SK-N-SH (cell line): Measurements from ENCODE around the gene APBA2. TPM values are rescaled to one million over a fixed set of nuclear protein-coding genes. Genes with fewer than 3 reads are reported as not detected.
A peak's percentile ranks its signal among the peaks of the same experiment; 100 is the strongest.

Source experiments
- CTCF ChIA-PET: fragments of 300-600, 350-600 bp; formaldehyde crosslinking; extraction: SDS; loops from one replicate; lab custom pipeline; 2021; lab: Yijun Ruan, JAX
- POLR2A ChIA-PET: fragments of 350-600 bp; sonication (Branson Sonifier 250); formaldehyde crosslinking; extraction: SDS; loops from one replicate; lab custom pipeline; 2020; ENCODE audit warnings: antibody characterized with exemption, inconsistent platforms; lab: Yijun Ruan, JAX
- DNase-seq: peaks from one replicate; pipeline ENCODE4 v3.0.0; 2012
- H2AFZ ChIP-seq: fragments of 200-600 bp; sonication (generic); 2 replicates; pipeline ENCODE4 v1.8.1; 2016; ENCODE audit warnings: antibody characterized with exemption, mild to moderate bottlenecking, low read depth
- H3F3A ChIP-seq: fragments of 200-600 bp; sonication (generic); replicated peaks from 2 replicates; pipeline ENCODE3; 2016; ENCODE audit warnings: antibody characterized with exemption, mild to moderate bottlenecking; ENCODE audit not compliant: insufficient read depth
- H3K27ac ChIP-seq, 2 experiments: fragments of 200-500 bp in 1 of 2; fragments of 200-600 bp in 1 of 2; sonication (Bioruptor generic) in 1 of 2; sonication (generic), shearing (Covaris generic) in 1 of 2; 2 replicates each; pipeline versions ENCODE4 v1.5.1 to v1.6.1; 2014 to 2016; ENCODE audit warnings: low read depth in 2 of 2, inconsistent platforms in 1 of 2, low read length in 1 of 2, mild to moderate bottlenecking in 1 of 2, mixed read lengths in 1 of 2
- H3K27me3 ChIP-seq: fragments of 200-600 bp; sonication (generic), shearing (Covaris generic); 2 replicates; pipeline ENCODE4 v1.6.1; 2016; ENCODE audit warnings: mixed run types; ENCODE audit not compliant: insufficient read depth
- H3K36me3 ChIP-seq, 2 experiments: fragments of 200-500 bp in 1 of 2; fragments of 200-600 bp in 1 of 2; sonication (Bioruptor generic) in 1 of 2; sonication (generic) in 1 of 2; replicated peaks in 1 of 2; 2 replicates each; pipeline versions ENCODE3 to v1.5.1; 2014 to 2016; ENCODE audit warnings: low read length in 1 of 2, mild to moderate bottlenecking in 1 of 2; ENCODE audit not compliant: insufficient read depth in 2 of 2, control insufficient read depth in 1 of 2
- H3K4me1 ChIP-seq, 2 experiments: fragments of 200-500 bp in 1 of 2; fragments of 200-600 bp in 1 of 2; sonication (Bioruptor generic) in 1 of 2; sonication (generic), shearing (Covaris generic) in 1 of 2; 2 replicates each; pipeline versions ENCODE4 v1.5.1 to v1.6.1; 2014 to 2016; ENCODE audit warnings: low read depth in 1 of 2, low read length in 1 of 2, mixed run types in 1 of 2; ENCODE audit not compliant: insufficient read depth in 2 of 2, control insufficient read depth in 1 of 2
- H3K4me2 ChIP-seq: fragments of 200-600 bp; sonication (generic), shearing (Covaris generic); 2 replicates; pipeline ENCODE4 v1.6.1; 2017; ENCODE audit warnings: mixed run types
- H3K4me3 ChIP-seq, 2 experiments: fragments of 200-500 bp in 1 of 2; fragments of 200-600 bp in 1 of 2; sonication (Bioruptor generic) in 1 of 2; sonication (generic), shearing (Covaris generic) in 1 of 2; 2 replicates each; pipeline versions ENCODE4 v1.5.1 to v1.8.1; 2014 to 2016; ENCODE audit warnings: low read depth in 2 of 2, inconsistent platforms in 1 of 2, low read length in 1 of 2, mild to moderate bottlenecking in 1 of 2, mixed read lengths in 1 of 2, moderate library complexity in 1 of 2
- H3K79me2 ChIP-seq: fragments of 200-600 bp; sonication (generic); 2 replicates; pipeline ENCODE4 v1.8.1; 2017; ENCODE audit warnings: mild to moderate bottlenecking; ENCODE audit not compliant: insufficient read depth
- H3K9ac ChIP-seq: fragments of 200-600 bp; sonication (generic); 2 replicates; pipeline ENCODE4 v1.6.1; 2017; ENCODE audit warnings: mixed run types
- H3K9me2 ChIP-seq: fragments of 200-600 bp; sonication (generic); 2 replicates; pipeline ENCODE4 v1.6.1; 2017; ENCODE audit warnings: mixed run types
- H3K9me3 ChIP-seq: fragments of 200-600 bp; sonication (generic); 2 replicates; pipeline ENCODE4 v1.6.1; 2017; ENCODE audit warnings: mixed run types, mild to moderate bottlenecking, moderate library complexity
- H4K20me1 ChIP-seq: fragments of 200-600 bp; sonication (generic); 2 replicates; pipeline ENCODE4 v1.6.1; 2017; ENCODE audit warnings: mild to moderate bottlenecking, mixed run types; ENCODE audit not compliant: insufficient read depth
- CHD2 ChIP-seq: fragments of 150-350 bp; IDR thresholded peaks from 2 replicates; pipeline ENCODE4 v1.6.1; 2018; ENCODE audit warnings: low read length; ENCODE audit not compliant: partially characterized antibody
- ELF1 ChIP-seq: IDR thresholded peaks from 2 replicates; pipeline ENCODE4 v1.4.0; 2012
- FOSL2 ChIP-seq: IDR thresholded peaks from 2 replicates; pipeline ENCODE4 v1.4.0; 2012; ENCODE audit warnings: low read depth, mild to moderate bottlenecking, moderate library complexity, borderline replicate concordance
- GABPA ChIP-seq: IDR thresholded peaks from 2 replicates; pipeline ENCODE4 v1.4.0; 2012; ENCODE audit warnings: low read depth, mild to moderate bottlenecking
- GATA2 ChIP-seq: sonication (generic); formaldehyde crosslinking; IDR thresholded peaks from 2 replicates; pipeline ENCODE4 v1.5.0; 2020; ENCODE audit warnings: mild to moderate bottlenecking, missing genetic modification reagents
- JUND ChIP-seq: IDR thresholded peaks from 2 replicates; pipeline ENCODE4 v1.4.0; 2012
- NFIC ChIP-seq: IDR thresholded peaks from 2 replicates; pipeline ENCODE4 v1.4.0; 2012; ENCODE audit warnings: borderline replicate concordance
- NRF1 ChIP-seq: IDR thresholded peaks from 2 replicates; pipeline ENCODE4 v1.6.1; 2012; ENCODE audit warnings: low read depth, mild to moderate bottlenecking, low read length
- RCOR1 ChIP-seq: fragments of 150-350 bp; IDR thresholded peaks from 2 replicates; pipeline ENCODE4 v1.6.1; 2017; ENCODE audit warnings: antibody characterized with exemption, low read length
- SIN3A ChIP-seq: IDR thresholded peaks from 2 replicates; pipeline ENCODE4 v1.6.1; 2012; ENCODE audit warnings: low read depth, mild to moderate bottlenecking, low read length, moderate library complexity, borderline replicate concordance
- WGBS: methylation state at CpG from one replicate; pipeline ENCODE4 v1.1.6; 2017; ENCODE audit warnings: low lambda C conversion rate; 5-methylcytosine and 5-hydroxymethylcytosine counted together
- polyA plus RNA-seq, 3 experiments: library from polyadenylated mRNA; depleted of rRNA; stranded (reverse); fragments of >200 nt; gene quantifications; 2 replicates each; pipeline ENCODE4 v1.2.3, GENCODE V29; 2012
- TF ChIP-seq, protein P1 (sequence below): IDR thresholded peaks from 2 replicates; pipeline ENCODE4 v1.4.0; 2012; ENCODE audit warnings: low read depth, borderline replicate concordance

Gene APBA2
- polyA plus RNA-seq, 1 of the 3 experiments (the other 2 are of a cell fraction): 12.7 TPM

DNA sequence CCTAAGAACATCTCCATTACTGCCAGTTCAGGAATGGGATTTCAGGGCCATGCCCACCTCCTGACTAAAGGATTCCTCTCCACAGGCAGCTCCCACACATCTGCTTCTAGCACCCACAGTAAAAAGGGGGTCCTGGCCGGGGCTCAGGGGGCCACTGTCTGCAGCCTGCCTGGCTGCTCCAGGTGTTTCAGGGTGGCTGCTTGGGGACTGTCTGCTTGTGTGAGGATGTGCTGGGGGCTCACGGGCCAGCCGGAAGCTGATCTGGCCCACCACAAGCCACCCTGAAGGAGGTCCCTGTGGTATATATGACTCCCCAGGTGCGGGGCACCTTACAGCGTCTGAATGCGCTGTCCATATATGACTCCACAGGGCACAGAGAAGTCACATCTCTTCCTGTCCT, 248.5 kb downstream of the APBA2 start:
- 63% methylated on average over 4 of the region's 6 CpGs for WGBS
- no peak overlapping the region for H3K9ac ChIP-seq
- no peak overlapping the region for H2AFZ ChIP-seq
- no peaks in the 10 kb centered on the region for H3K36me3 ChIP-seq
- H3K79me2 ChIP-seq: no peaks in the 10 kb centered on the region
- POLR2A ChIA-PET: no interaction called here
- CTCF ChIA-PET: interaction anchor here (1.6 kb wide), 1 partner anchor 260 kb away, joined by 3 read pairs; no protein-coding TSS in a partner anchor
- peak; percentile 13 for DNase-seq
- no peak overlapping the region for H3K27ac ChIP-seq
- H4K20me1 ChIP-seq: no peaks in the 10 kb centered on the region
- H3K27me3 ChIP-seq: no peaks in the 10 kb centered on the region
- H3K4me1 ChIP-seq: peaks cover 0 to 8% of the 10 kb centered on the region in 2 experiments; a peak in 1 of 4 replicates
- no peak overlapping the region for H3K4me3 ChIP-seq
- TF ChIP-seq SIN3A (no peak), GATA2 (CRISPR knock-in tag) (no peak), NRF1 (no peak), GABPA (no peak), NFIC (no peak), JUND (no peak), CHD2 (no peak), ELF1 (no peak), FOSL2 (no peak)
- TF ChIP-seq, protein P1, sequence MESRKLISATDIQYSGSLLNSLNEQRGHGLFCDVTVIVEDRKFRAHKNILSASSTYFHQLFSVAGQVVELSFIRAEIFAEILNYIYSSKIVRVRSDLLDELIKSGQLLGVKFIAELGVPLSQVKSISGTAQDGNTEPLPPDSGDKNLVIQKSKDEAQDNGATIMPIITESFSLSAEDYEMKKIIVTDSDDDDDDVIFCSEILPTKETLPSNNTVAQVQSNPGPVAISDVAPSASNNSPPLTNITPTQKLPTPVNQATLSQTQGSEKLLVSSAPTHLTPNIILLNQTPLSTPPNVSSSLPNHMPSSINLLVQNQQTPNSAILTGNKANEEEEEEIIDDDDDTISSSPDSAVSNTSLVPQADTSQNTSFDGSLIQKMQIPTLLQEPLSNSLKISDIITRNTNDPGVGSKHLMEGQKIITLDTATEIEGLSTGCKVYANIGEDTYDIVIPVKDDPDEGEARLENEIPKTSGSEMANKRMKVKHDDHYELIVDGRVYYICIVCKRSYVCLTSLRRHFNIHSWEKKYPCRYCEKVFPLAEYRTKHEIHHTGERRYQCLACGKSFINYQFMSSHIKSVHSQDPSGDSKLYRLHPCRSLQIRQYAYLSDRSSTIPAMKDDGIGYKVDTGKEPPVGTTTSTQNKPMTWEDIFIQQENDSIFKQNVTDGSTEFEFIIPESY: no peak
- no peaks in the 10 kb centered on the region for H3K9me3 ChIP-seq
- no peak overlapping the region for H3K4me2 ChIP-seq
- no peaks in the 10 kb centered on the region for H3F3A ChIP-seq
- H3K9me2 ChIP-seq: no peaks in the 10 kb centered on the region

- POLR2A ChIA-PET: no interaction called here
- H4K20me1 ChIP-seq: no peaks in the 10 kb centered on the region
- H3K79me2 ChIP-seq: no peaks in the 10 kb centered on the region
- H3F3A ChIP-seq: no peaks in the 10 kb centered on the region
- peak; percentile 52 for DNase-seq
- H3K4me1 ChIP-seq: peaks cover 0 to 11% of the 10 kb centered on the region in 2 experiments; a peak in 1 of 4 replicates
- CTCF ChIA-PET: interaction anchor here (1.6 kb wide), 1 partner anchor 261 kb away, joined by 3 read pairs; no protein-coding TSS in a partner anchor
- H3K27me3 ChIP-seq: no peaks in the 10 kb centered on the region
- H3K9me2 ChIP-seq: no peaks in the 10 kb centered on the region
- TF ChIP-seq RCOR1 (no peak), GATA2 (CRISPR knock-in tag) (peak; percentile 57)
- WGBS: 37% methylated on average over 14 of the region's 14 CpGs
- no peaks in the 10 kb centered on the region for H3K36me3 ChIP-seq
- H3K4me3 ChIP-seq: no peak overlapping the region
- no peak overlapping the region for H3K9ac ChIP-seq
- H3K4me2 ChIP-seq: no peak overlapping the region
- H2AFZ ChIP-seq: no peak overlapping the region
- no peak overlapping the region for H3K27ac ChIP-seq
- H3K9me3 ChIP-seq: no peaks in the 10 kb centered on the region
Measured at GRCh38 chr15:29134641-29135308, 249.0 kb downstream of the APBA2 start.
